Large intestine (tissue), 3 donors: ENCODE results near the gene KCNQ5. TPM values are rescaled to one million over a fixed set of nuclear protein-coding genes. Genes with fewer than 3 reads are reported as not detected.
A peak's percentile ranks its signal among the peaks of the same experiment; 100 is the strongest.

Experiments
- DNase-seq, 2 donors: peaks; one replicate each; pipeline versions ENCODE4 v3.0.0 to v3.0.0-alpha.2; 2013
- H3K27ac ChIP-seq: one replicate; pipeline ENCODE4 v1.5.1; 2013; ENCODE audit warnings: low read length
- H3K27me3 ChIP-seq: 2 replicates; pipeline ENCODE4 v1.6.1; 2013; ENCODE audit warnings: low read length; ENCODE audit not compliant: control insufficient read depth, insufficient read depth
- H3K36me3 ChIP-seq: 2 replicates; pipeline ENCODE4 v1.6.1; 2013; ENCODE audit warnings: low read length; ENCODE audit not compliant: control insufficient read depth, insufficient read depth
- H3K4me1 ChIP-seq: one replicate; pipeline ENCODE4 v1.6.1; 2013; ENCODE audit warnings: low read length; ENCODE audit not compliant: control insufficient read depth, insufficient read depth
- H3K4me3 ChIP-seq: one replicate; pipeline ENCODE4 v1.5.1; 2013; ENCODE audit warnings: low read length
- H3K9me3 ChIP-seq: one replicate; pipeline ENCODE4 v1.6.1; 2013; ENCODE audit warnings: mild to moderate bottlenecking, low read depth, low read length, moderate library complexity; ENCODE audit not compliant: control insufficient read depth
- WGBS: methylation state at CpG from one replicate; pipeline ENCODE4 v1.1.5; 2013; ENCODE audit warnings: low lambda C conversion rate; ENCODE audit not compliant: insufficient coverage; 5-methylcytosine and 5-hydroxymethylcytosine counted together
- polyA plus RNA-seq: library from polyadenylated mRNA; unstranded; fragments of 120-200 nt; gene quantifications from one replicate; pipeline ENCODE4 v1.2.1, GENCODE V29; 2013

Gene KCNQ5
- polyA plus RNA-seq, 1 donor, result 3.4 TPM

DNA sequence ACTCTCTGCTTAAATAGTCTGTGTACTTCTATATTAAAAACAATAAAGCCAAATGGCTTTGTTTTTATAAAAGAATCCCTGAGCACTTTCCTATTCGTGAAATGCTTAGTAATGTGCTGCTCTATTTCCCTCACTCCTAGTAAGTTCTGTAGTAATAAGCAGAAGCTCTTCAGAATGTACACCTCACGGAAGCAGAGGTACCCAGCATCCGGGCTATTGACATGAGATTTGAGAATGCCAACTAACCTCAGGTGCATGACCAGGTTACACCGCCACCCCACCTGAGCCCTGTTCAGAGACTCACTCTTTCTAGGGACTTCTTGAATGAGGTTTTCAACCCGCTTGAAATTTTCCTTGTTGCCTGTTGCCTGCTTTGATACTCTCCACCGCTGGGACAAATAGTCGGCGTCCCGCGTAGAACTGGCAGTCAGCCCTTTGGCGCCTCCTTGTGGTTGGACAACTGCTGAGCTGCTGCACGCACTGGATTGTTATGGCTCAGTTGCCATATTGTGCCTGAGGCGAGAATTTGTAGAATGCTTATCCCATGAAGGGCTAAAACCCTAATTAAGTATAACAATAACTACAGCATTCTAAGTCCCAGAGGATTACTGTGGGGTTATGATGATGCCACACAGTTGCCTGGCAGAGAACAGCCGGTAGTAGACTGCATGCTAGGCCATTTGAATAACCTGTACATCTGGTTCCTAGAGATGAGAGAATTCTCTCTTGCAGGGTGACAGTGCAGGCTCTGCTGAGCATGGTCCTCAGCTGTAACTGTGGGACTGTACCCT lies 508.0 kb downstream of the KCNQ5 start:
- peak; percentile 35 to 40 for DNase-seq
- Histone ChIP-seq H3K4me3 (no peak overlapping the region), H3K36me3 (no peaks in the 10 kb centered on the region)

GRCh38 chr6:73131706-73132105 lies 509.8 kb downstream of the KCNQ5 start:
- H3K9me3 ChIP-seq, result no peaks in the 10 kb centered on the region
- H3K4me3 ChIP-seq, result no peak overlapping the region
- no peaks in the 10 kb centered on the region for H3K4me1 ChIP-seq
- H3K27ac ChIP-seq, result no peak overlapping the region
- no peak for DNase-seq
- H3K36me3 ChIP-seq, result no peaks in the 10 kb centered on the region
- 60% methylated on average over 1 of the region's 4 CpGs for WGBS
- no peaks in the 10 kb centered on the region for H3K27me3 ChIP-seq

More for the DNA sequence above, 508.0 kb downstream of the KCNQ5 start:
- no CpG with 5 or more reads among the region's 14 CpGs for WGBS
- Histone ChIP-seq H3K27ac (no peak overlapping the region), H3K4me1 (no peaks in the 10 kb centered on the region), H3K27me3 (no peaks in the 10 kb centered on the region), H3K9me3 (no peaks in the 10 kb centered on the region)

GRCh38 chr6:73134588-73134987 lies 512.7 kb downstream of the KCNQ5 start:
- Histone ChIP-seq H3K4me1 (no peaks in the 10 kb centered on the region), H3K36me3 (no peaks in the 10 kb centered on the region), H3K27ac (no peak overlapping the region), H3K27me3 (no peaks in the 10 kb centered on the region), H3K9me3 (no peaks in the 10 kb centered on the region), H3K4me3 (no peak overlapping the region)
- no peak for DNase-seq
- WGBS, result no CpG with 5 or more reads among the region's 11 CpGs

GRCh38 chr6:73139681-73140383 lies 518.0 kb downstream of the KCNQ5 start:
- Histone ChIP-seq H3K4me1 (no peaks in the 10 kb centered on the region), H3K4me3 (no peak overlapping the region), H3K27ac (no peak overlapping the region), H3K9me3 (no peaks in the 10 kb centered on the region), H3K36me3 (no peaks in the 10 kb centered on the region), H3K27me3 (no peaks in the 10 kb centered on the region)
- 50% methylated on average over 1 of the region's 3 CpGs for WGBS
- DNase-seq, result no peak

DNA sequence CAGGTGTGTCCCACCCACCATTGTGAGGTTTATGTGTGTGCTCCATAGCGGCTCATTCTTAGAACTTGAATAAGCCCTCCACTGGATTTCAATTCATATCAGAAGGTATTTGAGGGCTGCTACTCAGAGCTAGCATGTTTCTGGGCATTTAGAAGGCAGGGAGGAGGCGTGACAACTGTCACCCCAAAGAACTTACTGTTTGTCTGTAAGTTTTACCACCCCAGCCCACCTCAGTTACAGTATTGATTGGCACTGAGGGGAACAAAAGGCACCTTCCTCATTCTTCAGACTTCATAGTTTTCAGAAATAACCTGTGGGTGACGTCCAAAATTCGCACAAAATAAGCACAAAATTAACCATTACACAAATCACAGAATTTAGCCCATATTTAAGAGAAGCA lies 521.7 kb downstream of the KCNQ5 start:
- no peaks in the 10 kb centered on the region for H3K4me1 ChIP-seq
- H3K36me3 ChIP-seq, result no peaks in the 10 kb centered on the region
- DNase-seq, result no peak
- H3K4me3 ChIP-seq, result no peak overlapping the region
- H3K27me3 ChIP-seq, result no peaks in the 10 kb centered on the region
- WGBS, result no CpG with 5 or more reads among the region's 4 CpGs
- no peaks in the 10 kb centered on the region for H3K9me3 ChIP-seq
- H3K27ac ChIP-seq, result no peak overlapping the region

- Histone ChIP-seq H3K27me3 (no peaks in the 10 kb centered on the region), H3K27ac (no peak overlapping the region), H3K4me3 (no peak overlapping the region), H3K9me3 (no peaks in the 10 kb centered on the region), H3K4me1 (no peaks in the 10 kb centered on the region), H3K36me3 (no peaks in the 10 kb centered on the region)
- no peak for DNase-seq
Measured at GRCh38 chr6:73144516-73144915, 522.7 kb downstream of the KCNQ5 start.

- H3K9me3 ChIP-seq, result no peaks in the 10 kb centered on the region
- H3K27ac ChIP-seq, result no peak overlapping the region
- WGBS, result 81% methylated on average over 4 of the region's 6 CpGs
- H3K27me3 ChIP-seq, result no peaks in the 10 kb centered on the region
- H3K4me1 ChIP-seq, result no peaks in the 10 kb centered on the region
- DNase-seq, result no peak
- H3K4me3 ChIP-seq, result no peak overlapping the region
- no peaks in the 10 kb centered on the region for H3K36me3 ChIP-seq
Measured at GRCh38 chr6:73145690-73146089, 523.8 kb downstream of the KCNQ5 start.

GRCh38 chr6:73151732-73152131 lies 529.9 kb downstream of the KCNQ5 start:
- Histone ChIP-seq H3K9me3 (peaks cover under 1% of the 10 kb centered on the region), H3K36me3 (no peaks in the 10 kb centered on the region), H3K27me3 (no peaks in the 10 kb centered on the region), H3K27ac (no peak overlapping the region), H3K4me1 (no peaks in the 10 kb centered on the region), H3K4me3 (no peak overlapping the region)
- DNase-seq, result no peak
- WGBS, result 80% methylated on average over 1 of the region's 3 CpGs

- Histone ChIP-seq H3K4me1 (no peaks in the 10 kb centered on the region), H3K36me3 (no peaks in the 10 kb centered on the region), H3K9me3 (peaks cover 5% of the 10 kb centered on the region), H3K27ac (no peak overlapping the region), H3K27me3 (no peaks in the 10 kb centered on the region), H3K4me3 (no peak overlapping the region)
- DNase-seq, result no peak
- no CpG with 5 or more reads among the region's 2 CpGs for WGBS
Measured at GRCh38 chr6:73152556-73152955, 530.7 kb downstream of the KCNQ5 start.

DNA sequence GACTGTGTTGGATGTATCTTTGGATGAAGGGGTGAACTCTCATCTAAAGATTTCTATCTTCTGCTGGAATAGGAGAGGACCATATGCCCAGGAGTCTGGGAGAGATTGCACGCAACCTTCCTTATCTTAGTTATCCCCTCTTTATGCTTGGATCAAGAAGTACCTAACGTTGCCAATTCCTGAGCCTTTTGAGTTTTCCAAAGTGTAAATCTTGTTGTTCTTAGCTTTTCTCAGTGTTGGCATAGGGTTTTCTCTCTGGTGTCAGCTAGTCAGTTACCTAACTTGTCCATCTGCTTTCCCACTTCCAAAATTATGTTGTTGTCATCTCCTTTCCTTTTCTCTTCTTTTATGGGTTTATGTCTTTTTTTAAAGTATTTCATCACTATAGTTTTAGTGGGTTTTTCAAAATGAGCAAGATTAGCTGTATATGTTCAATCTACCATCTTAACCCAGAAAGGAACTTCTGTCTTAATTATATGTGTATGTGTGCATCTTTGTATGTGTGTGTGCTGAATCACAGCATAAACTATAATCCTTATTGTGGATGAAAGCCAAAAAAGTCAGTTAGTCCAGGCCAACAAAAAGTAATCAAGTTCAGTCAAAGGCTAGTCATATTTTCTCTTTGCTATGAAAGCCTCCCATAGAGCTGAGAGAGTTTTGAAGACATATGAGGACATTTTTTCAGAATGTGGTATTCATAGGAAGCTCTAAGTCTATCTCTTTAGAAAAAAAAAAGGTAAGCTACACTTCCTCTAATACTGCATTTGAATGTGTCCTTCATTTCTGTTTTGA lies 531.3 kb downstream of the KCNQ5 start:
- 44% methylated on average over 1 of the region's 2 CpGs for WGBS
- Histone ChIP-seq H3K4me1 (no peaks in the 10 kb centered on the region), H3K36me3 (no peaks in the 10 kb centered on the region), H3K9me3 (peaks cover 5% of the 10 kb centered on the region), H3K27ac (no peak overlapping the region), H3K27me3 (no peaks in the 10 kb centered on the region), H3K4me3 (no peak overlapping the region)
- DNase-seq, result no peak
